ENCODE data around the gene PIGZ.

The PIGZ gene

GRCh38 chr3:196966526-196967401, 1.9 kb downstream of the PIGZ start:
- Histone ChIP-seq H3K27me3 (replicated peaks; ENCODE audit: control insufficient read depth, insufficient read depth, low read length, poor library complexity, severe bottlenecking) (no peaks in the 10 kb centered on the region), H3K27ac (ENCODE audit: insufficient read depth, low read length, poor library complexity, severe bottlenecking) (no peak overlapping the region), H3K4me1 (ENCODE audit: control insufficient read depth, insufficient read depth, low read length, poor library complexity, severe bottlenecking) (peaks cover 6% of the 10 kb centered on the region), H3K9me3 (ENCODE audit: control insufficient read depth, low read length) (no peaks in the 10 kb centered on the region), H3K36me3 (ENCODE audit: control insufficient read depth, insufficient read depth, low read length) (no peaks in the 10 kb centered on the region), H3K4me3 (ENCODE audit: insufficient read depth, low read depth, low read length, poor library complexity, severe bottlenecking) (no peak overlapping the region)
- DNase-seq, result no peak

- no peaks in the 10 kb centered on the region for H3K27me3 ChIP-seq (replicated peaks; ENCODE audit: control insufficient read depth, insufficient read depth, low read length, poor library complexity, severe bottlenecking)
- no peak overlapping the region for H3K4me3 ChIP-seq (ENCODE audit: insufficient read depth, low read depth, low read length, poor library complexity, severe bottlenecking)
- H3K9me3 ChIP-seq (ENCODE audit: control insufficient read depth, low read length), result no peaks in the 10 kb centered on the region
- no peak for DNase-seq
- no peak overlapping the region for H3K27ac ChIP-seq (ENCODE audit: insufficient read depth, low read length, poor library complexity, severe bottlenecking)
- no peaks in the 10 kb centered on the region for H3K36me3 ChIP-seq (ENCODE audit: control insufficient read depth, insufficient read depth, low read length)
- H3K4me1 ChIP-seq (ENCODE audit: control insufficient read depth, insufficient read depth, low read length, poor library complexity, severe bottlenecking), result peaks cover 6% of the 10 kb centered on the region
Measured at GRCh38 chr3:196965804-196966173, 2.8 kb downstream of the PIGZ start.

- no peak for DNase-seq
- H3K36me3 ChIP-seq (ENCODE audit: control insufficient read depth, insufficient read depth, low read length), result no peaks in the 10 kb centered on the region
Measured at GRCh38 chr3:196965112-196965803, 3.4 kb downstream of the PIGZ start.

GRCh38 chr3:196963631-196963953, 5.0 kb downstream of the PIGZ start:
- H3K36me3 ChIP-seq (ENCODE audit: control insufficient read depth, insufficient read depth, low read length), result no peaks in the 10 kb centered on the region
- H3K4me3 ChIP-seq (ENCODE audit: insufficient read depth, low read depth, low read length, poor library complexity, severe bottlenecking), result no peak overlapping the region
- no peaks in the 10 kb centered on the region for H3K27me3 ChIP-seq (replicated peaks; ENCODE audit: control insufficient read depth, insufficient read depth, low read length, poor library complexity, severe bottlenecking)
- DNase-seq, result no peak
- H3K27ac ChIP-seq (ENCODE audit: insufficient read depth, low read length, poor library complexity, severe bottlenecking), result no peak overlapping the region
- no peaks in the 10 kb centered on the region for H3K9me3 ChIP-seq (ENCODE audit: control insufficient read depth, low read length)
- H3K4me1 ChIP-seq (ENCODE audit: control insufficient read depth, insufficient read depth, low read length, poor library complexity, severe bottlenecking), result peaks cover 6% of the 10 kb centered on the region

More at GRCh38 chr3:196965112-196965803, 3.4 kb downstream of the PIGZ start:
- peaks cover 6% of the 10 kb centered on the region for H3K4me1 ChIP-seq (ENCODE audit: control insufficient read depth, insufficient read depth, low read length, poor library complexity, severe bottlenecking)
- no peaks in the 10 kb centered on the region for H3K9me3 ChIP-seq (ENCODE audit: control insufficient read depth, low read length)
- no peak overlapping the region for H3K27ac ChIP-seq (ENCODE audit: insufficient read depth, low read length, poor library complexity, severe bottlenecking)
- H3K27me3 ChIP-seq (replicated peaks; ENCODE audit: control insufficient read depth, insufficient read depth, low read length, poor library complexity, severe bottlenecking), result no peaks in the 10 kb centered on the region
- no peak overlapping the region for H3K4me3 ChIP-seq (ENCODE audit: insufficient read depth, low read depth, low read length, poor library complexity, severe bottlenecking)

GRCh38 chr3:196962930-196963630, 5.6 kb downstream of the PIGZ start:
- no peaks in the 10 kb centered on the region for H3K9me3 ChIP-seq (ENCODE audit: control insufficient read depth, low read length)
- no peak overlapping the region for H3K4me3 ChIP-seq (ENCODE audit: insufficient read depth, low read depth, low read length, poor library complexity, severe bottlenecking)
- H3K27me3 ChIP-seq (replicated peaks; ENCODE audit: control insufficient read depth, insufficient read depth, low read length, poor library complexity, severe bottlenecking), result no peaks in the 10 kb centered on the region
- DNase-seq, result no peak
- peaks cover 3% of the 10 kb centered on the region for H3K4me1 ChIP-seq (ENCODE audit: control insufficient read depth, insufficient read depth, low read length, poor library complexity, severe bottlenecking)
- H3K36me3 ChIP-seq (ENCODE audit: control insufficient read depth, insufficient read depth, low read length), result no peaks in the 10 kb centered on the region
- no peak overlapping the region for H3K27ac ChIP-seq (ENCODE audit: insufficient read depth, low read length, poor library complexity, severe bottlenecking)

GRCh38 chr3:196962108-196962929, 6.3 kb downstream of the PIGZ start:
- H3K9me3 ChIP-seq (ENCODE audit: control insufficient read depth, low read length), result no peaks in the 10 kb centered on the region
- no peak overlapping the region for H3K27ac ChIP-seq (ENCODE audit: insufficient read depth, low read length, poor library complexity, severe bottlenecking)
- no peaks in the 10 kb centered on the region for H3K36me3 ChIP-seq (ENCODE audit: control insufficient read depth, insufficient read depth, low read length)
- H3K4me3 ChIP-seq (ENCODE audit: insufficient read depth, low read depth, low read length, poor library complexity, severe bottlenecking), result no peak overlapping the region
- no peaks in the 10 kb centered on the region for H3K4me1 ChIP-seq (ENCODE audit: control insufficient read depth, insufficient read depth, low read length, poor library complexity, severe bottlenecking)
- no peak for DNase-seq
- H3K27me3 ChIP-seq (replicated peaks; ENCODE audit: control insufficient read depth, insufficient read depth, low read length, poor library complexity, severe bottlenecking), result no peaks in the 10 kb centered on the region

GRCh38 chr3:196954832-196955231, 13.8 kb downstream of the PIGZ start:
- no peak for DNase-seq
- Histone ChIP-seq H3K27me3 (replicated peaks; ENCODE audit: control insufficient read depth, insufficient read depth, low read length, poor library complexity, severe bottlenecking) (no peaks in the 10 kb centered on the region), H3K27ac (ENCODE audit: insufficient read depth, low read length, poor library complexity, severe bottlenecking) (no peak overlapping the region), H3K36me3 (ENCODE audit: control insufficient read depth, insufficient read depth, low read length) (no peaks in the 10 kb centered on the region), H3K9me3 (ENCODE audit: control insufficient read depth, low read length) (no peaks in the 10 kb centered on the region), H3K4me1 (ENCODE audit: control insufficient read depth, insufficient read depth, low read length, poor library complexity, severe bottlenecking) (no peaks in the 10 kb centered on the region), H3K4me3 (ENCODE audit: insufficient read depth, low read depth, low read length, poor library complexity, severe bottlenecking) (no peak overlapping the region)

GRCh38 chr3:196951371-196951770, 17.3 kb downstream of the PIGZ start:
- Histone ChIP-seq H3K36me3 (ENCODE audit: control insufficient read depth, insufficient read depth, low read length) (no peaks in the 10 kb centered on the region), H3K4me3 (ENCODE audit: insufficient read depth, low read depth, low read length, poor library complexity, severe bottlenecking) (no peak overlapping the region), H3K4me1 (ENCODE audit: control insufficient read depth, insufficient read depth, low read length, poor library complexity, severe bottlenecking) (no peaks in the 10 kb centered on the region), H3K27ac (ENCODE audit: insufficient read depth, low read length, poor library complexity, severe bottlenecking) (no peak overlapping the region), H3K27me3 (replicated peaks; ENCODE audit: control insufficient read depth, insufficient read depth, low read length, poor library complexity, severe bottlenecking) (no peaks in the 10 kb centered on the region), H3K9me3 (ENCODE audit: control insufficient read depth, low read length) (no peaks in the 10 kb centered on the region)
- no peak for DNase-seq

GRCh38 chr3:196949750-196950149, 18.9 kb downstream of the PIGZ start:
- Histone ChIP-seq H3K36me3 (ENCODE audit: control insufficient read depth, insufficient read depth, low read length) (no peaks in the 10 kb centered on the region), H3K27ac (ENCODE audit: insufficient read depth, low read length, poor library complexity, severe bottlenecking) (no peak overlapping the region), H3K4me1 (ENCODE audit: control insufficient read depth, insufficient read depth, low read length, poor library complexity, severe bottlenecking) (no peaks in the 10 kb centered on the region), H3K9me3 (ENCODE audit: control insufficient read depth, low read length) (no peaks in the 10 kb centered on the region), H3K4me3 (ENCODE audit: insufficient read depth, low read depth, low read length, poor library complexity, severe bottlenecking) (no peak overlapping the region), H3K27me3 (replicated peaks; ENCODE audit: control insufficient read depth, insufficient read depth, low read length, poor library complexity, severe bottlenecking) (no peaks in the 10 kb centered on the region)
- no peak for DNase-seq

Measured in effector memory CD4-positive, alpha-beta T cell (primary cell).